ENCODE measurements around the gene EPSTI1.

- TF ChIP-seq TSHZ2 (CRISPR knock-in tag; IDR thresholded peaks at IDR 0.05) (no peak), PATZ1 (CRISPR knock-in tag; IDR thresholded peaks at IDR 0.05; ENCODE audit: borderline replicate concordance) (no peak), OSR1 (CRISPR knock-in tag; IDR thresholded peaks at IDR 0.05) (no peak), ZNF565 (CRISPR knock-in tag; conservative IDR thresholded peaks at IDR 0.05; ENCODE audit: low read depth) (no peak), ZFP30 (CRISPR knock-in tag; IDR thresholded peaks at IDR 0.05) (no peak), GLIS3 (CRISPR knock-in tag; IDR thresholded peaks at IDR 0.05) (no peak), PPARA (CRISPR knock-in tag; IDR thresholded peaks at IDR 0.05; ENCODE audit: borderline replicate concordance) (no peak), RARB (CRISPR knock-in tag; IDR thresholded peaks at IDR 0.05) (no peak), POU6F1 (CRISPR knock-in tag; IDR thresholded peaks at IDR 0.05; ENCODE audit: borderline replicate concordance, low read depth) (no peak), ZFP3 (CRISPR knock-in tag; IDR thresholded peaks at IDR 0.05) (no peak), BACH2 (CRISPR knock-in tag; IDR thresholded peaks at IDR 0.05; ENCODE audit: borderline replicate concordance) (no peak), CREB5 (CRISPR knock-in tag; IDR thresholded peaks at IDR 0.05; ENCODE audit: low read depth) (no peak)
Observed at GRCh38 chr13:42929886-42930535, 62.0 kb downstream of the EPSTI1 start.

Data from SK-N-SH treated with all-trans-retinoic acid at 6 μM for 48 hours (cell line).